SKM-1 treated with dmso at 0.1 percent for 144 hours (cell line): ENCODE measurements around the gene CACNA2D2.
A peak's percentile ranks its signal among the peaks of the same experiment; 100 is the strongest.

Experiments used
- DNase-seq: peaks from one replicate; lab custom pipeline; 2025; ENCODE audit not compliant: unreplicated experiment; lab: John Stamatoyannopoulos, UW

Gene CACNA2D2

GRCh38 chr3:50353245-50354004, 150.0 kb downstream of the CACNA2D2 start:
- DNase-seq: no peak

- no peak for DNase-seq
These were observed 150.7 kb downstream of the CACNA2D2 start for GRCh38 chr3:50352781-50353180.

DNA sequence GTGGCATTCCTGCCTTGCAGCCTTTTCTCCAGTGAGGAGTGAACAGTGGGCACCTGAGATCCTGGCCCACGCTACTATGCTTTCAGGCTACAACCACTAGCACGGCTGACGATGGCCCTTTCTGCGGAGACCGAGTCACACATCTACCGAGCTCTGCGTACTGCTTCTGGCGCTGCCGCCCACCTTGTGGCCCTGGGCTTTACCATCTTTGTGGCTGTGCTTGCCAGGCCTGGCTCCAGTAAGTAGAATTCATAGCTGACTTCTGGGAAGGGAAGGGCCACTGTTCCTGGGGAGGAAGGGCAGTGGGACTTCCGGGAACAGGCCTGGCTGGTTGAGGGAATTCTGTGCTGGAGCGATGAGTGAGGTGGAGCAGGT, 152.1 kb downstream of the CACNA2D2 start:
- DNase-seq: no peak

DNA sequence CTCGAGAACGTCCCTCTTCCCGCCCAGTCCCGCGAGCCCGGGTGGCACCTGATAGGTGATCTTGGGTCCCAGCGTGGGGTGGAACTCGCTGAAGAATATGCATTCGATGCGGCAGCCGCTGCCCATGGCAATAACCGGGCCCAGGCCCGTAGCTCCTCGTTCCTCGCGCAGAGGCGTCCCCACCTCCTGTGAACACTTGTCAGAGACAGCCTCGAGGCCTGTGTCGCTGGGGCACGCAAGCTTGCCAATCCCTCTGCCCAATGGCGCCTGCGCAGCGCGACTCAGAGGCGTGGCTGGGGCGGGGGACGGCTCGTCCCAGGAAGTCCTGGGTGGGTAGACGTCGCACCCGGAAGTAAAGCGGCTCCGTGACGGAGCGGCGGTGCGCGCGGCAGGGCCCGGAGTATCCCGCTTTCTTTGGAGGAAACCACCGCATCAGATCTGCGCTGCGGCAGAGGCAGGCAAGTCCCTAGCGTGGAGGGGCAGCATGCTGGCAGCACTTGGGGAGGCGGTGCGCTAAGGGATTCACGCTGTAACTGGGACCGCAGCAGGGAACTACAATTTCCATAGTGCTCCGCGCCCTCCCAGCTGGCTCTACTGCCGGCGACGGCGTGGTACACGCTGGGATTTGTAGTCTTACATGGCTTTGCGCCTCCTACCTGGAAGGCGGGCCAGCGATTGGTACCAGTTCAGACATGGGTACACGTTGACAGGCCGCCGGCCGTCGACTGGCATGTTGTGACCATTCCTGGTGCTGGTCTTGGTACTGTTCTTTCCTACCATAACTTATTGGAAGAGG, 152.7 kb downstream of the CACNA2D2 start, which contains the start of the genes CYB561D2 and NPRL2:
TSS of gene CYB561D2 (plus strand) at position 336 of the 796 bp plus-strand sequence. CDS start 572 bp downstream, outside the sequence.
TSS of gene NPRL2 (minus strand) at position 249 of the 796 bp plus-strand sequence. CDS start at position 126, 123 bp downstream.
- DNase-seq: peak; percentile 91

- no peak for DNase-seq
These were observed 153.3 kb downstream of the CACNA2D2 start for GRCh38 chr3:50350213-50350526.

DNA sequence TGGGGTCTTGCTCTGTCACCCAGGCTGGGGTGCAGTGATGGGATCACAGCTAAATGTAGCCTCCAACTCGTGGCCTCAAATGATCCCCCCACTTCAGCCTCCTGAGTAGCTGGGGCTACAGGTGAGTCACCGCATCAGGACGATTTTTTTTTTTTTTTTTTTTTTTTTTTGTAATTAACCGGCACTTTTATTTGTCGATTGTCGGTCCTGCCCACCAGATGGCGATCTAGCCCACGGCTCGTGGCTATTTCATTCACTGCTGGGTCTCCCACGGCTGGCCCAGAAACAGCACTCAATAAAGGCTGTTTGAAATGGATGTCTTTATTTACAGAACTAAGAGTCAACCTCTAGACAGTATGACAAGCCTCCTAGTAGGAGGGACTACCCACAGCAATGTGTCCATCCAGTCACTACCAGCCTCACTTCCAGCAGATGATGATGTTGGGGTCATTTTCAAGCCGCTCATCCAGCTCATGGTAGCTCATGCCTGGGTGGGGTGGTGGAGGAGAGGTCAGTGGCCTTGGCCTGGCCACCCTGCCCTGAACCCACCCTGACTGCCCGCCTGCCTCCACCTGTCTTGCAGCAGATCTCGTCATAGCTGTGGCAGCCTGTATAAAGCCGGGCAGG, 156.1 kb downstream of the CACNA2D2 start:
- DNase-seq: peak; percentile 15

DNA sequence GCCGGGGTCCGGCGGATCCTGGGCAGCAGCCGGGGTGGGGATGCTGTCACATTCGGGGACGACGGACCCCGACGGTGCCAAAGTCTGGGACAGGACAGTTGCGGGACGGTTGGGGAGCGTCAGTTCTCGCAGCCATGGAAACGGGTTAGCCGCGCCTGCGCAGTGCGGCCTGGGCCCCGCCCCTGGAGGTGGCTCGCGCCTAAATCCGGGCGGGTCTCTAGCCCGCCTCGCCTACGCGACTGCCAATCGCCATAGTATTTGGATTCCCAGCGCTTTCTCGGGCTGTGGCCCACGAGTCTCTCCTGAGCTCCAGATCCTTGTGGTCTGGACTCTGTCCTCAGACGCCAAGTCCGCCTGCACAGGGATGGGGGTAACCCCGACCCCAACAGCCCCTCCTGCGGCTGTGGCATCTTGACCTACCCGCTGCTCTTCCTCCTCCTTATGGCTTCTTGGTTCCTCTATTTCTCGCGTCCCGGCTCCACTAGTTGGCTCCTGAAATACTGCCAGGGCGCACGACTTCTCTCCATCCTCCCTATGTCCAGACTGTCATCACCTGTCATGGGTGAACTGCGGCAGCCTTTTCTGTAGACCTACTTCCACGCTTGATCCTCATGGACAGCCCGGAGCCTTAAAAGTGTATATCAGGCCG, 157.7 kb downstream of the CACNA2D2 start, which contains the start of gene ZMYND10:
TSS of gene ZMYND10 (minus strand) at position 147 of the 649 bp plus-strand sequence. CDS start 153 bp downstream, outside the sequence.
- DNase-seq: no peak

- no peak for DNase-seq
These were observed 158.4 kb downstream of the CACNA2D2 start for GRCh38 chr3:50345008-50345407.

DNA sequence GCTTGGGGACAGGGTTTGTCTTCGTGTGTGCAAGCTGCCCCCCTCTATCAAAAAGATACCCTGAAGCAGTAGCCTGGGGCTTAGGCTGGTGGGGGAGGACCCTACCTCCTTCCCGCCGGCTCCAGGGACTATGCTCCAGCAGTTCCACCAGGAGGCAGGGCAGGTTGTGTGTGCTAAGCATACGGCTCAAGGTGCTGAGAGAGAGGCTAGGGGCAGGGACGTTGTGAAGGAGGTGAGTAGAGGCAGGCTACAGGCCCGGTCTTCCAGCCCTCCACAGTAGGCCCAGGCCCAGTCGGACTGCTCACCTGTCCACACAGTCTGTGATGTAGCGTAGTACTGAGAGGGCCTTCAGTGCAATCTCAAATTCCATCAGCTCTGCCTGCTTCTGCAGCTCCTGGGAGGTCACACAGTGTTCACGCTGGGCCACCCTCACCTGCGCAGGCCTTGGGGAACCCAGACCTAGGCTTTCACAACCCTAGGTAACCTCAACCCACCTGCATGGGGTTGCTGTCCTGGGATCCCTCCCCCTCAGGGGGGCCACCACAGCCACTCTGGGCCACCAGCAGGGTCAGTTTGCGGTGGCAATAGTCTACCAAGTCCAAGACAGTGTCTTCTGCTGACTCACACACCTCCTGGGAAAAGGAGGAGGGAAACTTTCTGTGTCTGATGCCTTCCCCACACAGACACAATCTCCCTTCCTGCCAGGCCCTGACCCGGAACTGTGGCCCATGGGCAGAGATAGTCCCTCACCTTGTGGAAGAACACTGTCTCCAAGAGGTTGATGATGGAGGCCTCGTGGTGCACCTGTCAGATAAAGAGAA, 160.4 kb downstream of the CACNA2D2 start:
- no peak for DNase-seq

- DNase-seq: no peak
These were observed 161.3 kb downstream of the CACNA2D2 start for GRCh38 chr3:50341996-50342650.

- no peak for DNase-seq
These were observed 161.9 kb downstream of the CACNA2D2 start for GRCh38 chr3:50341537-50341936.

DNA sequence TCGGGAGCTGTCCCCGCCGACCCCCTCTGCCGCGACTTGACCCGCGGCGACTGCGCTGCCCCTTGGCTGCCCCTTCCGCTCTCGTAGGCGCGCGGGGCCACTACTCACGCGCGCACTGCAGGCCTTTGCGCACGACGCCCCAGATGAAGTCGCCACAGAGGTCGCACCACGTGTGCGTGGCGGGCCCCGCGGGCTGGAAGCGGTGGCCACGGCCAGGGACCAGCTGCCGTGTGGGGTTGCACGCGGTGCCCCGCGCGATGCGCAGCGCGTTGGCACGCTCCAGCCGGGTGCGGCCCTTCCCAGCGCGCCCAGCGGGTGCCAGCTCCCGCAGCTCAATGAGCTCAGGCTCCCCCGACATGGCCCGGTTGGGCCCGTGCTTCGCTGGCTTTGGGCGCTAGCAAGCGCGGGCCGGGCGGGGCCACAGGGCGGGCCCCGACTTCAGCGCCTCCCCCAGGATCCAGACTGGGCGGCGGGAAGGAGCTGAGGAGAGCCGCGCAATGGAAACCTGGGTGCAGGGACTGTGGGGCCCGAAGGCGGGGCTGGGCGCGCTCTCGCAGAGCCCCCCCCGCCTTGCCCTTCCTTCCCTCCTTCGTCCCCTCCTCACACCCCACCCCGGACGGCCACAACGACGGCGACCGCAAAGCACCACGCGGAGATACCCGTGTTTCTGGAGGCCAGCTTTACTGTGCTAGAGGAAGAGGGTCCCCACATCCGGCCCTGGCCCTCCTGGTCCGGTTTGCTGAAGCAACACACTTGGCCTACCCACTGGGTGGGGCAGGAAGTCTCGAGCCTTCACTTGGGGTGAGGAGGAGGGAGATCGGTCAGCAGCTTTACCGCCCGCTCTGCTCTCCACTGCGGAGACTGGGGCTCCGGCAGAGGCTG, 162.7 kb downstream of the CACNA2D2 start, which contains the start of gene RASSF1:
TSS of gene RASSF1 (minus strand) at position 389 of the 882 bp plus-strand sequence. CDS start at position 358, 31 bp downstream.
- peak; percentile 95 for DNase-seq

DNA sequence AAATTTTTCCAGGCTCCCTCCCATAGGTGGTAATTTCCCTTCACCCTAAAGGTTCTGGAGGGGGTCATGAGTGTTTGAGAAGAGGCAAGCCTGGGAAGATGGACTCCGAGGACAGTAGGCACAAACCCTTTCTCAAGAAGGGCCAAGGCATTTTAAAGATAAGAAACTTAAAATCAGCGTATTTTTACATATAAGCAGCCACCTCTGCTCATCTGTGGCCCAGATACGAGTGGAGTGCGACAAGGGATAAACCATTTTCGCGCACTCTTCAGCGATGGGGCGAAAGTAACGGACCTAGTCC, 163.3 kb downstream of the CACNA2D2 start:
- DNase-seq: no peak

DNA sequence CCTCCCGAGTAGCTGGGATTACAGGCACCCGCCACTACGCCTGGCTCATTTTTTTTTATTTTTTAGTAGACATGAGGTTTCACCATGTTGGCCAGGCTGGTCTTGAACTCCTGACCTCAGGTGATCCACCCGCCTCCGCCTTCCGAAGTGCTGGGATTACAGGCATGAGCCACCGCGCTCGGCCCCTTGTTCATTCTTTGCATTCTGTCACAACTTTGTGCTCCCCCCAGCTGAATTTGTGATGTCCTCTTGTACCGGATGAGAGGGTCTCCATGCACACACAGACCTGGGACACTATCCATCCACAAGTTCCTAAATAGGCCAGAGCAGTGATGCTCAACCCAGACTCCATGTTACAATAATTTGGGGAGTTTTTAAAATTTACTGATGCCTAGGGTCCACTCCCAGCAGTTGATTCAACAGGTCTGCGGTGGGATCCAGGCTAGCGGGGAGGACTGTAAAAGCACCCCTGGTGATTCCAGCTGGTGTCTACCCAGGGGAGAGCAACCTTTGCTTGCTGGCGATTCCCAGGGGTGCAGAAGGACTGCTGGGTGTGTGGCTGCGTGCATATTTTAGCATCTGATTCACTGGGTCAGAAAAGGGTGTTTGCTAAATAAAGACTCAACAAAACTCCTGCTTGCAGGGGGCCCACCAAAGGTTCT, 163.8 kb downstream of the CACNA2D2 start:
- DNase-seq: no peak

GRCh38 chr3:50338965-50339364, 164.5 kb downstream of the CACNA2D2 start:
- peak; percentile 44 for DNase-seq

- peak; percentile 98 for DNase-seq
These were observed 166.1 kb downstream of the CACNA2D2 start for GRCh38 chr3:50337175-50337861.

GRCh38 chr3:50336452-50337174, 166.8 kb downstream of the CACNA2D2 start:
- DNase-seq: no peak
